A172 (cell line): ENCODE data around the gene TNFAIP1. TPM values are rescaled to one million over a fixed set of nuclear protein-coding genes. Genes with fewer than 3 reads are reported as not detected.
"Not testable (repeated sequence)": the region's sequence is repeated elsewhere in the genome, so short reads cannot be mapped to it uniquely, and the experiment has no call there.

ENCODE experiments used
- DNase-seq: peaks from one replicate; pipeline ENCODE4 v3.0.0-alpha.2; 2015; ENCODE audit warnings: low spot score
- total RNA-seq: library from RNA; depleted of rRNA; stranded (reverse); fragments of >200 nt; shearing (Covaris generic); gene quantifications from 2 replicates; pipeline ENCODE4 v1.2.3, GENCODE V29; 2014; rRNA removed

Gene TNFAIP1
- total RNA-seq: 36.2 and 44.7 TPM in 2 replicates

- DNase-seq: peak; percentile 99
These were observed at the start of gene TNFAIP1, which contains the start of gene IFT20 for GRCh38 chr17:28335201-28335958. TSS of gene TNFAIP1 (plus strand) at chr17:28335761. CDS start at chr17:28339522, 3,761 bp downstream. TSS of gene IFT20 (minus strand) at chr17:28335472. CDS start at chr17:28331985, 3,487 bp downstream.

- DNase-seq: no peak
These were observed 49.6 kb upstream of the TNFAIP1 start for GRCh38 chr17:28285965-28286364.

GRCh38 chr17:28290703-28291102 lies 44.9 kb upstream of the TNFAIP1 start:
- DNase-seq: no peak

GRCh38 chr17:28291780-28292330 lies 43.7 kb upstream of the TNFAIP1 start:
- no peak for DNase-seq

GRCh38 chr17:28292878-28293277 lies 42.7 kb upstream of the TNFAIP1 start:
- not testable (repeated sequence) for DNase-seq

- DNase-seq: no peak
These were observed 41.6 kb upstream of the TNFAIP1 start for GRCh38 chr17:28293994-28294393.

GRCh38 chr17:28295677-28296578 lies 39.6 kb upstream of the TNFAIP1 start:
- no peak for DNase-seq

- DNase-seq: no peak
These were observed 37.1 kb upstream of the TNFAIP1 start for GRCh38 chr17:28298449-28298848.

GRCh38 chr17:28306954-28307401 lies 28.6 kb upstream of the TNFAIP1 start:
- no peak for DNase-seq

- DNase-seq: no peak
These were observed 21.7 kb upstream of the TNFAIP1 start for GRCh38 chr17:28313841-28314240.

- DNase-seq: no peak
These were observed 19.5 kb upstream of the TNFAIP1 start for GRCh38 chr17:28315846-28316705.

- no peak for DNase-seq
These were observed 18.2 kb upstream of the TNFAIP1 start for GRCh38 chr17:28317099-28317965.

- no peak for DNase-seq
These were observed 17.4 kb upstream of the TNFAIP1 start for GRCh38 chr17:28317966-28318758.

GRCh38 chr17:28318759-28319597 lies 16.6 kb upstream of the TNFAIP1 start, which contains the start of gene TMEM97:
TSS of gene TMEM97 (plus strand) at chr17:28319200. CDS start at chr17:28319240, 40 bp downstream.
- DNase-seq: peak; percentile 95

GRCh38 chr17:28319598-28319935 lies 16.0 kb upstream of the TNFAIP1 start:
- DNase-seq: no peak

- no peak for DNase-seq
These were observed 15.1 kb upstream of the TNFAIP1 start for GRCh38 chr17:28320215-28321061.

- DNase-seq: no peak
These were observed 11.3 kb upstream of the TNFAIP1 start for GRCh38 chr17:28324267-28324745.
